ENCODE data around the gene ZNF474.
"Not testable (repeated sequence)": the region's sequence is repeated elsewhere in the genome, so short reads cannot be mapped to it uniquely, and the experiment has no call there.

Gene ZNF474

DNA sequence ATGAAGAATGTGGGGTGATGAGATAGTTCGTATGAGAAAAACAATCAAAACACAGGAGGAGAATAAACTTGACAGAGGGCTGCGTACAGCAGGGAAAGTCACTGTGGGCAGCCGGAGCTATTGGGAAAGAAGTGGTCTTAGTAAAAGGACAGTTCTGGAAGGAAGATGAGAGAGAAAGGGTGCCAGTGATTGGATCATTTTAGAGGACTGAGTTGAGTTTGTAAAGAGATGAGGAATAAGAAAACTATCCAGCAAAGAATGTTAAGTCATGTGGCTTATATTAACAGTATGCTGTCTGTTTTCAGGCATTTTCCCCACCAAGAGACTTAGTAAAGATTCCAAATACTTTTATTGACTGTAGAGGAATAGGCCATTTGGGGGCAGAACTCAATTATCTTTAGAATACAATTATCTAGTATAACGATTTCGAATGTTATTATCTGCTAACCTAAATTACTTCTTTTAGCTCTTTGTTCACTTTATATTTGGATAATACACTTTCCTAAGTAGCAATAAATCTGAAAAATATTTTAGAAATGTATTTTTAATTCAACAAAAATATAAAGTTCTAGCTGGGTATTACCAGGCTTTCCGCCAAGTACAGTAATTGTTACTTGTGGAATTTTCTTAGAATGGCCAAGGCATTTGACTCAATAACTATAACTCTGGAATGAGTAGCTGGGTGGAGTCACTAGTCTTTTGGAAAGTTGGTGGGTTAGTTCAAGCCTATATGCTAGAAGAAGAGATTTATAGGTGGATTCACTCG lies 35.7 kb upstream of the ZNF474 start:
- in situ Hi-C loops (cut with HindIII; ENCODE audit: low sequenced_read_pairs), result no loop called here
- TF ChIP-seq, protein P1, sequence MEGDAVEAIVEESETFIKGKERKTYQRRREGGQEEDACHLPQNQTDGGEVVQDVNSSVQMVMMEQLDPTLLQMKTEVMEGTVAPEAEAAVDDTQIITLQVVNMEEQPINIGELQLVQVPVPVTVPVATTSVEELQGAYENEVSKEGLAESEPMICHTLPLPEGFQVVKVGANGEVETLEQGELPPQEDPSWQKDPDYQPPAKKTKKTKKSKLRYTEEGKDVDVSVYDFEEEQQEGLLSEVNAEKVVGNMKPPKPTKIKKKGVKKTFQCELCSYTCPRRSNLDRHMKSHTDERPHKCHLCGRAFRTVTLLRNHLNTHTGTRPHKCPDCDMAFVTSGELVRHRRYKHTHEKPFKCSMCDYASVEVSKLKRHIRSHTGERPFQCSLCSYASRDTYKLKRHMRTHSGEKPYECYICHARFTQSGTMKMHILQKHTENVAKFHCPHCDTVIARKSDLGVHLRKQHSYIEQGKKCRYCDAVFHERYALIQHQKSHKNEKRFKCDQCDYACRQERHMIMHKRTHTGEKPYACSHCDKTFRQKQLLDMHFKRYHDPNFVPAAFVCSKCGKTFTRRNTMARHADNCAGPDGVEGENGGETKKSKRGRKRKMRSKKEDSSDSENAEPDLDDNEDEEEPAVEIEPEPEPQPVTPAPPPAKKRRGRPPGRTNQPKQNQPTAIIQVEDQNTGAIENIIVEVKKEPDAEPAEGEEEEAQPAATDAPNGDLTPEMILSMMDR (IDR thresholded peaks at IDR 0.05; ENCODE audit: low read depth, low read length, missing control alignments), result no peak
- H3K4me3 ChIP-seq (ENCODE audit: low read depth, low read length), result no peak overlapping the region
- DNase-seq (ENCODE audit: low read depth), result peak; percentile 47

GRCh38 chr5:122094251-122094650 lies 35.1 kb upstream of the ZNF474 start:
- H3K4me3 ChIP-seq (ENCODE audit: low read depth, low read length); in situ Hi-C loops (cut with HindIII; ENCODE audit: low sequenced_read_pairs); DNase-seq (ENCODE audit: low read depth): not testable (repeated sequence)

DNA sequence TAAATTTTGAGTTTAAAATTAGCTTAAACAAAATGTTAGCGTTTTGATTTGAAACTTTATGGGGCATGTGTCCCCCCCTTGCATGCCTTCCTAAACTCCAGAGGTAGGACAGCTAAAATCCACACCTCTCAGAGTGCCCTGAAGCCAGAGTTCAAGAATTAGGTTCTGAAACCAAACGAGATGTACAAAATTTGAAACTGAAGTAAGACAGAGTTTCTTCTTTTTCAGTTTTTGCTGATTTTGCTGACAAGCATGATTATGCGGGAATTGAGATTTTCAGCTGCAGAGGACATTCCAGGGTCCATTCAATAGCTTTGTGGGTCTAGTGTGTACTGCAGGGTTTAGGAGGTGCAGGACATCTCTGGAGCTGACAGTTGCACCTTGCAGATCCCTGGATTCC lies 34.2 kb upstream of the ZNF474 start:
- no peak overlapping the region for H3K4me3 ChIP-seq (ENCODE audit: low read depth, low read length)
- DNase-seq (ENCODE audit: low read depth), result no peak
- in situ Hi-C loops (cut with HindIII; ENCODE audit: low sequenced_read_pairs), result loop anchor here (5.0 kb wide), 1 partner anchor 62 kb away; no protein-coding TSS in a partner anchor
- TF ChIP-seq, protein P1 (IDR thresholded peaks at IDR 0.05; ENCODE audit: low read depth, low read length, missing control alignments), result no peak

GRCh38 chr5:122097391-122097790 lies 32.0 kb upstream of the ZNF474 start:
- TF ChIP-seq, protein P1 (IDR thresholded peaks at IDR 0.05; ENCODE audit: low read depth, low read length, missing control alignments), result no peak
- H3K4me3 ChIP-seq (ENCODE audit: low read depth, low read length), result no peak overlapping the region
- in situ Hi-C loops (cut with HindIII; ENCODE audit: low sequenced_read_pairs), result loop anchor here (5.0 kb wide), 1 partner anchor 60 kb away; no protein-coding TSS in a partner anchor
- no peak for DNase-seq (ENCODE audit: low read depth)

GRCh38 chr5:122099060-122099790 lies 30.1 kb upstream of the ZNF474 start:
- no peak overlapping the region for H3K4me3 ChIP-seq (ENCODE audit: low read depth, low read length)
- no peak for DNase-seq (ENCODE audit: low read depth)
- in situ Hi-C loops (cut with HindIII; ENCODE audit: low sequenced_read_pairs), result loop anchor here (5.0 kb wide), 1 partner anchor 58 kb away; no protein-coding TSS in a partner anchor
- TF ChIP-seq, protein P1 (IDR thresholded peaks at IDR 0.05; ENCODE audit: low read depth, low read length, missing control alignments), result no peak

GRCh38 chr5:122101636-122102285 lies 27.6 kb upstream of the ZNF474 start:
- TF ChIP-seq, protein P1 (IDR thresholded peaks at IDR 0.05; ENCODE audit: low read depth, low read length, missing control alignments), result peak; percentile 54
- peak; percentile 55 for DNase-seq (ENCODE audit: low read depth)
- no peak overlapping the region for H3K4me3 ChIP-seq (ENCODE audit: low read depth, low read length)
- in situ Hi-C loops (cut with HindIII; ENCODE audit: low sequenced_read_pairs), result no loop called here

Data from astrocyte of the cerebellum (primary cell).